A549 treated with Mapracorat at 1 μM for 4 hours (cell line): Measurements from ENCODE around the gene DAB1. TPM values are rescaled to one million over a fixed set of nuclear protein-coding genes. Genes with fewer than 3 reads are reported as not detected.

ENCODE experiments used
- total RNA-seq: library from RNA; stranded (reverse); fragments of 200-300 nt; extraction: Qiagen RNA extraction; gene quantifications from 5 replicates; pipeline ENCODE4 v1.2.3, GENCODE V29; 2022

DAB1 gene
- total RNA-seq, result not detected in 5 replicates

GRCh38 chr1:57423656-57424211 lies at the start of gene DAB1:
Gene DAB1 (minus strand): TSS chr1:57424060. CDS start chr1:57291030, 133,030 bp downstream.

GRCh38 chr1:56965916-56966697 lies 457.8 kb downstream of the DAB1 start, which contains the start of gene C8B:
Gene C8B (minus strand): TSS chr1:56966015. CDS start chr1:56965948, 67 bp downstream.

